PC-9 (cell line): Measurements from ENCODE around the gene RADIL. TPM values are rescaled to one million over a fixed set of nuclear protein-coding genes. Genes with fewer than 3 reads are reported as not detected.

Experiments
- BruUV-seq: library from RNA; stranded (reverse); fragments of 400-500 nt; replicated peaks from 2 replicates; lab custom pipeline; 2021; lab: Mats Ljungman, UMichigan
- CTCF ChIA-PET: fragments of 300-600 bp; sonication (Branson Sonifier 250); formaldehyde crosslinking; loops from one replicate; lab custom pipeline; 2022; ENCODE audit warnings: antibody characterized with exemption; lab: Charles Lee
- POLR2A ChIA-PET: fragments of 300-600 bp; sonication (Branson Sonifier 250); formaldehyde crosslinking; loops from one replicate; lab custom pipeline; 2022; ENCODE audit warnings: antibody characterized with exemption; ENCODE audit not compliant: unreplicated experiment; lab: Charles Lee
- DNase-seq, 2 experiments: peaks; one replicate each; pipeline versions ENCODE4 v3.0.0 to v3.0.0-alpha.2; 2015 to 2022; ENCODE audit warnings: mixed read lengths in 1 of 2
- H2AFZ ChIP-seq: fragments of 200-600 bp; sonication (generic); 2 replicates; pipeline ENCODE4 v1.8.1; 2017; ENCODE audit warnings: antibody characterized with exemption
- H3F3A ChIP-seq: fragments of 200-600 bp; sonication (generic); 2 replicates; pipeline ENCODE4 v1.8.1; 2017; ENCODE audit warnings: antibody characterized with exemption, mild to moderate bottlenecking, low read depth; ENCODE audit not compliant: insufficient read depth
- H3K27ac ChIP-seq: fragments of 200-600 bp; sonication (generic); 2 replicates; pipeline ENCODE4 v1.6.1; 2016; ENCODE audit warnings: mixed run types
- H3K27me3 ChIP-seq: fragments of 200-600 bp; sonication (generic); 2 replicates; pipeline ENCODE4 v1.6.1; 2016; ENCODE audit warnings: low read depth, mixed run types; ENCODE audit not compliant: insufficient read depth
- H3K36me3 ChIP-seq: fragments of 200-600 bp; sonication (generic); 2 replicates; pipeline ENCODE4 v1.6.1; 2016; ENCODE audit warnings: low read depth, mixed run types
- H3K4me1 ChIP-seq: fragments of 200-600 bp; sonication (generic); replicated peaks from 2 replicates; pipeline ENCODE4 v1.6.1; 2016; ENCODE audit warnings: mixed run types; ENCODE audit not compliant: insufficient read depth
- H3K4me2 ChIP-seq: fragments of 200-600 bp; sonication (generic); 2 replicates; pipeline ENCODE4 v1.6.1; 2017; ENCODE audit warnings: mixed run types
- H3K4me3 ChIP-seq: fragments of 200-600 bp; sonication (generic); 2 replicates; pipeline ENCODE4 v1.6.1; 2016; ENCODE audit warnings: mixed run types
- H3K79me2 ChIP-seq: fragments of 200-600 bp; sonication (generic); 2 replicates; pipeline ENCODE4 v1.6.1; 2017; ENCODE audit warnings: low read depth, mixed run types
- H3K9me2 ChIP-seq: fragments of 200-600 bp; sonication (generic); 2 replicates; pipeline ENCODE4 v1.8.1; 2017; ENCODE audit warnings: mild to moderate bottlenecking; ENCODE audit not compliant: insufficient read depth
- H3K9me3 ChIP-seq: fragments of 200-600 bp; sonication (generic); 2 replicates; pipeline ENCODE4 v1.8.1; 2016; ENCODE audit warnings: low read depth; ENCODE audit not compliant: insufficient read depth
- H4K20me1 ChIP-seq: fragments of 200-600 bp; sonication (generic); 2 replicates; pipeline ENCODE4 v1.8.1; 2017; ENCODE audit not compliant: insufficient read depth
- EZH2 ChIP-seq: fragments of 200-600 bp; sonication (generic); IDR thresholded peaks from 2 replicates; pipeline ENCODE4 v1.8.0; 2017; ENCODE audit warnings: antibody characterized with exemption, low read depth
- intact Hi-C: fragments of 100-400 bp; cut with micrococcal nuclease; formaldehyde crosslinking; loops from one replicate; pipeline ENCODE4 v1.10.0; 2022; ENCODE audit not compliant: unreplicated experiment
- total RNA-seq: library from RNA; stranded (reverse); gene quantifications from 2 replicates; pipeline ENCODE4 v1.2.3, GENCODE V29; 2021
- TF ChIP-seq, protein P1 (sequence below): fragments of 200-600 bp; sonication (generic); conservative IDR thresholded peaks from 2 replicates; pipeline ENCODE4 v1.6.1; 2017; ENCODE audit warnings: mixed run types, antibody characterized with exemption, mild to moderate bottlenecking, moderate library complexity

RADIL gene
- total RNA-seq, 1 experiment from 2014 or later, result 0.35 TPM

DNA sequence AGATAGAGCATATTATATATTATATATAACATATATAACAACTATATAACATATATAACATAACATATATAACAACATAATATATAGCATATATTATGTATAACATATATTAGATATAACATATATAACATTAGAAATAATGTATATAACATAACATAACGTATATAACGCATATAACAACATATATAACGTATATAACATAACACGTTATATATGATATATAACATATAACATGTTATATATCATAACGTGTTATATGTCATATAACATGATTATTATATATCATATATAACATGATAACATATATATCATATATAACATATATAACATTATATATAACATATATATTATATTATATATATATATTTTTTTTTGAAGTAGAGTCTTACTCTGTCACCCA is 104.4 kb downstream of the RADIL start:
- Histone ChIP-seq H3K27me3 (no peaks in the 10 kb centered on the region), H2AFZ (no peak overlapping the region), H4K20me1 (peaks cover 19% of the 10 kb centered on the region), H3K27ac (no peak overlapping the region), H3F3A (peaks cover under 1% of the 10 kb centered on the region; the same call in 1 of the 2 replicates), H3K9me3 (no peaks in the 10 kb centered on the region), H3K4me2 (no peak overlapping the region), H3K9me2 (no peaks in the 10 kb centered on the region), H3K36me3 (peaks cover 7% of the 10 kb centered on the region), H3K79me2 (peaks cover 28% of the 10 kb centered on the region), H3K4me1 (peaks cover 15% of the 10 kb centered on the region), H3K4me3 (no peak overlapping the region)
- CTCF ChIA-PET, result no interaction called here
- intact Hi-C loops, result loop anchor here (10.0 kb wide), 1 partner anchor 396 kb away; no protein-coding TSS in a partner anchor
- TF ChIP-seq, protein P1, sequence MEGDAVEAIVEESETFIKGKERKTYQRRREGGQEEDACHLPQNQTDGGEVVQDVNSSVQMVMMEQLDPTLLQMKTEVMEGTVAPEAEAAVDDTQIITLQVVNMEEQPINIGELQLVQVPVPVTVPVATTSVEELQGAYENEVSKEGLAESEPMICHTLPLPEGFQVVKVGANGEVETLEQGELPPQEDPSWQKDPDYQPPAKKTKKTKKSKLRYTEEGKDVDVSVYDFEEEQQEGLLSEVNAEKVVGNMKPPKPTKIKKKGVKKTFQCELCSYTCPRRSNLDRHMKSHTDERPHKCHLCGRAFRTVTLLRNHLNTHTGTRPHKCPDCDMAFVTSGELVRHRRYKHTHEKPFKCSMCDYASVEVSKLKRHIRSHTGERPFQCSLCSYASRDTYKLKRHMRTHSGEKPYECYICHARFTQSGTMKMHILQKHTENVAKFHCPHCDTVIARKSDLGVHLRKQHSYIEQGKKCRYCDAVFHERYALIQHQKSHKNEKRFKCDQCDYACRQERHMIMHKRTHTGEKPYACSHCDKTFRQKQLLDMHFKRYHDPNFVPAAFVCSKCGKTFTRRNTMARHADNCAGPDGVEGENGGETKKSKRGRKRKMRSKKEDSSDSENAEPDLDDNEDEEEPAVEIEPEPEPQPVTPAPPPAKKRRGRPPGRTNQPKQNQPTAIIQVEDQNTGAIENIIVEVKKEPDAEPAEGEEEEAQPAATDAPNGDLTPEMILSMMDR, result no peak
- no peak for TF ChIP-seq EZH2
- no peak for DNase-seq
- POLR2A ChIA-PET, result no interaction called here
- no TSS peak for BruUV-seq

DNA sequence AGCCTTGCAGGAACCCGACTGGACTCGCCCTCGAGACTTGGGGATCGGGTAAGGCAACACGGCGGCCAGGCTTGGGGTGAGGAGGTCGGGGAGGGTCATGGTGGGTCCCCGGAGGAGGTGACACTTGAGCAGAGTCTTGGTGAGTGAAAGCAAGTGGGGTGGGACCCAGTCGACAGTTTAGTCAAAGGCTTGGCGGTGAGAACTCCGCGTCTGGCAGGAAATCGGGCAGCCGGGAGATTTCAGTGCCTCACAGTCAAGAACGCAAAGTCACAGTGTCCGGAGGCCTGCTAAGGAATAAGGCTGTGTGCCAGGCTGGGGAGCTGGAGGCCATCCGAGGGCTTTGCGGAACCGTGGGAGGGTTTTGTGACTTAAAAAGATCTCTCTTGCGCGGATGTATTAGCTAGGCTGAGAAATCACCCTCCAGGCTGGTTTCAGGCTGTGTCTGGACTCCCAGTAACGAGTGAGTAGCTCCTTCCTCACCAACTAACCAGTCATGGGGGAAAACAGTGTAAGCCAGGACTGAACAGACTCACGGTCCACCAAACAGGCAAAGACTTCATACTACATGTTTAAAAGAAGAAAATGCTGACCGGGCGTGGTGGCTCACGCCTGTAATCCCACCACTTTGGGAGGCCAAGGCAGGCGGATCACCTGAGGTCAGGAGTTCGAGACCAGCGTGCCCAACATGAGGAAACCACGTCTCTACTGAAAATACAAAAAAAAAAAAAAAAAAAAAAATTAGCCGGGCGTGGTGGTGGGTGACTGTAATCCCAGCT is 107.5 kb downstream of the RADIL start:
- DNase-seq, result no peak
- H3K4me1 ChIP-seq, result peaks cover 16% of the 10 kb centered on the region
- H3K9me3 ChIP-seq, result no peaks in the 10 kb centered on the region
- TF ChIP-seq EZH2, result no peak
- TF ChIP-seq, protein P1, result no peak
- peaks cover 2% of the 10 kb centered on the region; the same call in 1 of the 2 replicates for H3K36me3 ChIP-seq
- H4K20me1 ChIP-seq, result peaks cover 19% of the 10 kb centered on the region
- ChIA-PET POLR2A (interaction anchor here (0.5 to 0.6 kb wide), 4 partner anchors 38 to 851 kb away, joined by 3 to 16 read pairs (median 4); no protein-coding TSS in a partner anchor), CTCF (interaction anchor here (0.6 kb wide), 1 partner anchor 640 kb away, joined by 12 read pairs; no protein-coding TSS in a partner anchor)
- intact Hi-C loops, result loop anchor here (2.0 to 10.0 kb wide), 2 partner anchors 309 to 399 kb away; no protein-coding TSS in a partner anchor
- H3K79me2 ChIP-seq, result peaks cover 28% of the 10 kb centered on the region
- no peaks in the 10 kb centered on the region for H3K27me3 ChIP-seq
- H3K27ac ChIP-seq, result peak overlapping the region; percentile 74
- H3F3A ChIP-seq, result peaks cover 10% of the 10 kb centered on the region; the same call in 1 of the 2 replicates
- peak overlapping the region; percentile 91 for H2AFZ ChIP-seq
- H3K4me3 ChIP-seq, result peak overlapping the region; percentile 82
- BruUV-seq, result no TSS peak
- no peaks in the 10 kb centered on the region for H3K9me2 ChIP-seq
- peak overlapping the region; percentile 85 for H3K4me2 ChIP-seq

DNA sequence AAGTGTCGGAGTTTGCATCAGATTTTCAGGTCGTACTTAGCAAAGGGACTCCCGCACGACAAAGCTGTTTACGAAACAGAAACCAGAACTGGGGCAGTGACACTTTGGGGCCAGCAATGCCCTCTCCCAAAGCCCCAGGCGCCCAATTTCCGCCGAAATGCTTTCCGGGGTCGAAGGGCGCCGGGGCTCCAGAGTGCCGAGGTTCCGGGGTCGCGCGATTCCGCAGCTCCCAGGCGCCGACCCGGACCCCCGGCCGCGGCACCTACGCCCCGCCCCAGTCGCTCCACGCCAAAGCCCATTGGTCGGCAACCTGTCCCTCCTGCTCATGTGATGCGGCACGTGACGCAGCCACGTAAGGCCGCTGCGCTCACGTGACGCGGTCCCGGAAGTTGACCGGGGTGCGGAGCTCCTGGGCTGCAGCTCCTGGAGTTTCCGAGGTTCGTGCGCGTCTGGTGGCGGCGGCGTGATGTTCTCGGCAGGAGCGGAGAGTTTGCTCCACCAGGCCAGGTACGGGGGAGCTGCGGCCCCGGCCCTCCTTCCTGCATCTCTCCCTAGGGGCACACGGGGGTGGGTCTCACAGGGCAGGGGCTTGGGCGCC is 108.2 kb downstream of the RADIL start, which contains the start of gene AP5Z1:
Gene AP5Z1, plus strand, starts transcription at position 374 of the 598 bp plus-strand sequence. Its CDS starts 93 bp downstream, at position 467.
- intact Hi-C loops, result loop anchor here (2.0 to 10.0 kb wide), 2 partner anchors 309 to 399 kb away; no protein-coding TSS in a partner anchor

More for the DNA sequence above, 108.2 kb downstream of the RADIL start, which contains the start of gene AP5Z1:
- CTCF ChIA-PET, result interaction anchor here (0.7 kb wide), 2 partner anchors 116 to 469 kb away, joined by 4 to 11 read pairs; no protein-coding TSS in a partner anchor
- Histone ChIP-seq H3K9me3 (no peaks in the 10 kb centered on the region), H3K4me1 (peaks cover 16% of the 10 kb centered on the region), H3K27ac (peak within 1 kb of the TSS; percentile 74), H2AFZ (peak within 1 kb of the TSS; percentile 91), H3K4me3 (peak within 1 kb of the TSS; percentile 82), H3K27me3 (no peaks in the 10 kb centered on the region), H3K4me2 (peak within 1 kb of the TSS; percentile 85), H3K36me3 (no peaks in the 10 kb centered on the region), H3K79me2 (peaks cover 28% of the 10 kb centered on the region), H4K20me1 (peaks cover 19% of the 10 kb centered on the region), H3K9me2 (no peaks in the 10 kb centered on the region), H3F3A (peaks cover 13% of the 10 kb centered on the region; the same call in 1 of the 2 replicates)
- peak; percentile 93 for DNase-seq
- BruUV-seq, result no TSS peak
- TF ChIP-seq EZH2, result no peak
- TF ChIP-seq, protein P1, result no peak
- POLR2A ChIA-PET, result interaction anchor here (0.5 to 0.7 kb wide), 6 partner anchors 38 to 1924 kb away, joined by 3 to 12 read pairs (median 3); no protein-coding TSS in a partner anchor
